ENCODE data around the gene PACRG. TPM values are rescaled to one million over a fixed set of nuclear protein-coding genes. Genes with fewer than 3 reads are reported as not detected.

The PACRG gene
- total and polyA plus RNA-seq, 2 of the 13 experiments (the other 11 are each of a cell fraction or from before 2014, with no cell fraction given) = 0.13 TPM; not detected in 1

GRCh38 chr6:163180874-163181541, 453.2 kb downstream of the PACRG start (continued):
- peak; percentile 80; the same call in 1 of the 2 replicates for TF ChIP-seq ZBTB49 (CRISPR knock-in tag; IDR thresholded peaks at IDR 0.05; ENCODE audit: borderline replicate concordance)
- TF ChIP-seq ZFP1 (CRISPR knock-in tag; IDR thresholded peaks at IDR 0.05) = peak; percentile 81
- peak; percentile 90 for TF ChIP-seq ELF3 (CRISPR knock-in tag; IDR thresholded peaks at IDR 0.05)
- TF ChIP-seq ZFP62 (CRISPR knock-in tag; IDR thresholded peaks at IDR 0.05) = no peak
- TF ChIP-seq SNAPC2 (CRISPR knock-in tag; IDR thresholded peaks at IDR 0.05) = no peak
- no peak for TF ChIP-seq BRCA1 (CRISPR knock-in tag; IDR thresholded peaks at IDR 0.05)
- no peak for TF ChIP-seq ZNF276 (CRISPR knock-in tag; IDR thresholded peaks at IDR 0.05; ENCODE audit: low read depth)
- TF ChIP-seq TIGD3 (CRISPR knock-in tag; IDR thresholded peaks at IDR 0.05; ENCODE audit: borderline replicate concordance) = no peak
- no peak for TF ChIP-seq BCL3 (CRISPR knock-in tag; IDR thresholded peaks at IDR 0.05)
- TF ChIP-seq YY1 (IDR thresholded peaks at IDR 0.05; ENCODE audit: insufficient read depth, insufficient replicate concordance, low read depth, low read length) = peak; percentile 77
- no peak for TF ChIP-seq ZFX (CRISPR knock-in tag; IDR thresholded peaks at IDR 0.05; ENCODE audit: low read depth)
- peak; percentile 97 for TF ChIP-seq ZNF17 (CRISPR knock-in tag; IDR thresholded peaks at IDR 0.05)
- TF ChIP-seq HMGA1 (CRISPR knock-in tag; conservative IDR thresholded peaks at IDR 0.05) = no peak
- peak; percentile 77; the same call in 1 of the 2 replicates for TF ChIP-seq LBX2 (CRISPR knock-in tag; IDR thresholded peaks at IDR 0.05; ENCODE audit: borderline replicate concordance)
- TF ChIP-seq POGZ (CRISPR knock-in tag; IDR thresholded peaks at IDR 0.05) = peak; percentile 85
- TF ChIP-seq ZNF501 (CRISPR knock-in tag; IDR thresholded peaks at IDR 0.05) = peak; percentile 89
- no peak for TF ChIP-seq DZIP1 (CRISPR knock-in tag; IDR thresholded peaks at IDR 0.05)
- TF ChIP-seq NFE2L2 (IDR thresholded peaks at IDR 0.05; ENCODE audit: low read length) = no peak
- 0 out of 2 replicates have a peak, but pooled peaks have one; percentile 58 for TF ChIP-seq KLF6 (CRISPR knock-in tag; IDR thresholded peaks at IDR 0.05)
- peak; percentile 55 for TF ChIP-seq ZEB1 (IDR thresholded peaks at IDR 0.05; ENCODE audit: insufficient replicate concordance, low read depth)
